Measurements from ENCODE around the gene SLC25A15. TPM values are rescaled to one million over a fixed set of nuclear protein-coding genes. Genes with fewer than 3 reads are reported as not detected.

Gene SLC25A15
- total RNA-seq, 1 donor = 13.8 TPM

Small RNAs within 50 kb of the gene (small RNA-seq; reads per million reads assigned to genes)
- gene MIR621 = not detected

Other genes starting within 250 kb of the SLC25A15 start
- 3.2 and 10.5 TPM in 2 replicates for gene FOXO1, start 123.0 kb upstream of the SLC25A15 start, total RNA-seq (ENCODE audit: low replicate concordance)
- gene MRPS31, start 18.4 kb upstream of the SLC25A15 start, total RNA-seq (ENCODE audit: low replicate concordance) = 18.0 and 25.1 TPM in 2 replicates
- 47.0 and 51.0 TPM in 2 replicates for gene ELF1, start 229.7 kb downstream of the SLC25A15 start, total RNA-seq (ENCODE audit: low replicate concordance)

Measured in fibroblast of the aortic adventitia (primary cell).